MCF 10A (cell line): Measurements from ENCODE around the gene BMPR1A. TPM values are rescaled to one million over a fixed set of nuclear protein-coding genes. Genes with fewer than 3 reads are reported as not detected.
"Not testable (repeated sequence)": the region's sequence is repeated elsewhere in the genome, so short reads cannot be mapped to it uniquely, and the experiment has no call there.

ENCODE experiments used
- BruUV-seq: library from RNA; stranded (reverse); fragments of 400-500 nt; replicated peaks from 2 replicates; lab custom pipeline; 2021; lab: Mats Ljungman, UMichigan
- CTCF ChIA-PET: fragments of 300-600 bp; sonication (Branson Sonifier 250); formaldehyde crosslinking; extraction: SDS; loops from one replicate; lab custom pipeline; 2021; ENCODE audit warnings: antibody characterized with exemption, inconsistent platforms; lab: Yijun Ruan, JAX
- POLR2A ChIA-PET: fragments of 300-600, 350-650 bp; sonication (Branson Sonifier 250); formaldehyde crosslinking; extraction: SDS; loops from one replicate; lab custom pipeline; 2020; ENCODE audit warnings: antibody characterized with exemption, inconsistent platforms; lab: Yijun Ruan, JAX
- DNase-seq: peaks from one replicate; pipeline ENCODE4 v3.0.0-alpha.2; 2018; ENCODE audit not compliant: unreplicated experiment
- H3K27ac Mint-ChIP-seq: one replicate; pipeline ENCODE4 v1.8.0; 2022; ENCODE audit warnings: mild to moderate bottlenecking, low read depth, mixed read lengths; ENCODE audit not compliant: unreplicated experiment
- H3K27me3 Mint-ChIP-seq: one replicate; pipeline ENCODE4 v1.8.0; 2022; ENCODE audit warnings: mixed read lengths; ENCODE audit not compliant: insufficient read depth, unreplicated experiment
- H3K36me3 Mint-ChIP-seq: one replicate; pipeline ENCODE4 v1.8.0; 2022; ENCODE audit warnings: mild to moderate bottlenecking, moderate library complexity, mixed read lengths; ENCODE audit not compliant: insufficient read depth, unreplicated experiment
- H3K4me1 Mint-ChIP-seq: one replicate; pipeline ENCODE4 v1.8.0; 2022; ENCODE audit warnings: mixed read lengths; ENCODE audit not compliant: insufficient read depth, unreplicated experiment
- H3K4me3 Mint-ChIP-seq: one replicate; pipeline ENCODE4 v1.8.0; 2022; ENCODE audit warnings: mild to moderate bottlenecking, moderate library complexity, mixed read lengths; ENCODE audit not compliant: unreplicated experiment
- H3K9me3 Mint-ChIP-seq: one replicate; pipeline ENCODE4 v1.8.0; 2022; ENCODE audit warnings: mixed read lengths; ENCODE audit not compliant: unreplicated experiment
- CTCF ChIP-seq: fragments of 200-600 bp; IDR thresholded peaks from one replicate; pipeline ENCODE4 v1.8.0; 2022; ENCODE audit warnings: antibody characterized with exemption, mild to moderate bottlenecking; ENCODE audit not compliant: unreplicated experiment
- intact Hi-C: fragments of 100-400 bp; cut with micrococcal nuclease; formaldehyde crosslinking; loops from 2 replicates; pipeline ENCODE4 v1.14.1; 2022
- total RNA-seq: library from RNA; stranded (reverse); gene quantifications from 2 replicates; pipeline ENCODE4 v1.2.3, GENCODE V29; 2022

BMPR1A gene
- total RNA-seq, 1 experiment from 2014 or later = 27.3 TPM

DNA sequence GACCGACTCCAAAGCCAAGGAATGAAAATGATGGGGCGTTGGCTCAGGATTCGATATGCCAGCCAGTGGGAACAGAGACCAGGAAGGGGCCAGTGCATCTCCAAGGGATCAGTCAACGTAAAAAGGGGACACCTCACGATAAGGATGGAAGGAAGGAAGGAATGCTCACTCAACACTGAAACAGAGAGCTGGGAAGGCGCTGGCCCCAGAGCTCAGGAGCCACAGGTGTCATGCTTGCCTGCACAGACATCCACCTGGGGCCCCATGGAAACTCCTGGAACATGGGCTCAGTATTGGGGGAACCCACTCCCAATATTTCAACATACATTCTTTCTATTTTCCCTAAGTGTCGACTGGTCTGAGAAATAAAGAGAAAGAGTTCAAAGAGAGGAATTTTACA is 195.7 kb downstream of the BMPR1A start:
- H3K27ac Mint-ChIP-seq = no peak overlapping the region
- CTCF ChIA-PET = interaction anchor here (1.2 to 1.5 kb wide), 3 partner anchors 12 to 16 kb away, joined by 4 to 6 read pairs (median 5); partner anchors contain the start of gene ADIRF
- H3K36me3 Mint-ChIP-seq = no peaks in the 10 kb centered on the region
- no peak overlapping the region for H3K4me3 Mint-ChIP-seq
- BruUV-seq = no TSS peak
- no peak for DNase-seq
- peaks cover 10% of the 10 kb centered on the region for H3K9me3 Mint-ChIP-seq
- no peaks in the 10 kb centered on the region for H3K4me1 Mint-ChIP-seq
- H3K27me3 Mint-ChIP-seq = no peaks in the 10 kb centered on the region
- intact Hi-C loops = no loop called here
- POLR2A ChIA-PET = interaction anchor here (0.6 to 1.2 kb wide), 3 partner anchors 16 to 124 kb away, joined by 3 read pairs; partner anchors contain the start of gene ADIRF
- no peak for TF ChIP-seq CTCF

DNA sequence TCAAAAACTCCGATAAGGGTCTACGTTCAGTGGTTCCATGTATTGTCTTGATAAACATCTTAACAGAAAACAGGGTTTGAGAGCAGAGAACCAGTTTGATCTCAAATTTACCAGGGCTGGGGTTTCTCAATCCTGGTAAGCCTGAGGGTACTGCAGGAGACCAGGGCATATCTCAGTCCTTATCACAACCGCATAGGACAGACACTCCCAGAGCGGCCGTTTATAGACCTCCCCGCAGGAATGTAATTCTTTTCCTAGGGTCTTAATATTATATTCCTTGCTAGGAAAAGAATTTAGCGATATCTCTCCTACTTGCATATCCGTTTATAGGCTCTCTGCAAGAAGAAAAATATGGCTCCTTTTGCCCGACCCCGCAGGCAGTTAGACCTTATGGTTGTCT is 196.3 kb downstream of the BMPR1A start:
- H3K36me3 Mint-ChIP-seq, H3K27ac Mint-ChIP-seq, BruUV-seq, H3K4me1 Mint-ChIP-seq, DNase-seq, H3K4me3 Mint-ChIP-seq, intact Hi-C loops, H3K27me3 Mint-ChIP-seq: not testable (repeated sequence)
- ChIA-PET CTCF (interaction anchor here (0.7 to 1.3 kb wide), 3 partner anchors 13 to 16 kb away, joined by 3 to 5 read pairs (median 4); partner anchors contain the start of gene ADIRF), POLR2A (interaction anchor here (0.6 to 1.2 kb wide), 3 partner anchors 16 to 123 kb away, joined by 3 to 4 read pairs (median 3); no protein-coding TSS in a partner anchor)
- peaks cover 10% of the 10 kb centered on the region for H3K9me3 Mint-ChIP-seq

DNA sequence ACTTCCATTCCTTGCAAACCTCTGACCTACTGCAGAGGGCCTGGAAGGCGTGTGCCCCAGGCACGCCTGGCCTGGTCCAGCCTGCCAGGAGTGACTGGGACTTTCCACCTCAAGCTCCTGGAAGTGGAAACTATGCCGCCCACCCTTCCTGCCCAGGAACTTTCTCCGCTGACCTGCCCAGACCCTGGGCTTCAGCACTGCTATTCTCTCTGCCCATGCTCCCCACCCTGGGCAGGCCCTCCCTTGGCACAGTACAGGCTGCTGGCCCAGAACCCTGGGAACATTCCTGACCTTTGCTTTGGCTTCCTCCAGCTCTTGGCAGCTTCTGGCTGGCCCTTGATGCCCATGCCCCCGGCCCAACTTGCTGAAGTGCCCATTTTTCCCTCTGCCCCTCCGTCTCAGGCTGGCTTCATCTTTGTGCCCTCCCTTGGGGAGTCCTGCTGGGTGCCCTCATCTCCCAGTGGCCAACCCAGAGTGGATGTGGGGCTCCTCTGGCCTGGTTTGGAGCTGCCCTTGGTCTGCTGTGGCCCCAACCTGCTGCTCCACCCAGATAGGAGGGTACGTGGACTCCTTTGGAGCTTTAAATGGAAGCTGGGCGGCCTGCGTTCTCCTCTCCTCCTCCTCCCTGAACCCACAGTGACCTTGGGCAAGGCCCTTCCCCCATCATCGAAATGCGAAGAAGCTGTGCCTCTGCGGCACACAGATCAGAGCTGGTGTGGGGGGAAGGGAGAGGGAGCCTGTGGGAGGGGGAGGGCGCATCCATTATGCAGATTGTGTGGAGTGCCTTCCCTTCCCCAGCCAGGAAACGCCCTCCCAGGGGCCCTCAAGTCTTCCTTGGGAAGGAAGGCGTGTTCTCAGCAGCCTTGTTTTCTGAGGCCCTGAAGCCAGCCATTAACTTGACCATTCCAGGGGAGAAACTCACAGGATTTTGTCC is 197.6 kb downstream of the BMPR1A start:
- Mint-ChIP-seq H3K36me3 (no peaks in the 10 kb centered on the region), H3K27me3 (no peaks in the 10 kb centered on the region), H3K27ac (no peak overlapping the region), H3K4me1 (peaks cover 6% of the 10 kb centered on the region), H3K4me3 (no peak overlapping the region), H3K9me3 (peaks cover 10% of the 10 kb centered on the region)
- CTCF ChIA-PET = interaction anchor here (1.2 kb wide), 1 partner anchor 14 kb away, joined by 3 read pairs; no protein-coding TSS in a partner anchor
- TF ChIP-seq CTCF = no peak
- BruUV-seq = no TSS peak
- POLR2A ChIA-PET = interaction anchor here (1.0 kb wide), 1 partner anchor 15 kb away, joined by 4 read pairs; no protein-coding TSS in a partner anchor
- DNase-seq = no peak
- intact Hi-C loops = no loop called here

GRCh38 chr10:86954681-86955500 is 198.5 kb downstream of the BMPR1A start:
- ChIA-PET CTCF (interaction anchor here (0.6 to 1.2 kb wide), 2 partner anchors 15 to 1122 kb away, joined by 3 read pairs; no protein-coding TSS in a partner anchor), POLR2A (no interaction called here)
- Mint-ChIP-seq H3K27ac (no peak overlapping the region), H3K9me3 (peaks cover 10% of the 10 kb centered on the region), H3K27me3 (no peaks in the 10 kb centered on the region), H3K4me3 (no peak overlapping the region), H3K36me3 (no peaks in the 10 kb centered on the region), H3K4me1 (peaks cover 12% of the 10 kb centered on the region)
- BruUV-seq = no TSS peak
- no peak for DNase-seq
- intact Hi-C loops = no loop called here
- no peak for TF ChIP-seq CTCF
